ENCODE results near the gene CD8A. TPM values are rescaled to one million over a fixed set of nuclear protein-coding genes. Genes with fewer than 3 reads are reported as not detected.

The CD8A gene
- total RNA-seq, 4 donors from 2014 or later: 0.83 to 5.5 (median 1.1) TPM

GRCh38 chr2:86785456-86785855 lies 5.3 kb downstream of the CD8A start:
- intact Hi-C loops (cut with DNase I): no loop called here
- Histone ChIP-seq H3K27ac (replicated peaks in 1 of 4) (no peak overlapping the region), H3K4me3 (no peak overlapping the region), H3K9me3 (no peaks in the 10 kb centered on the region), H3K4me1 (peaks cover 22 to 26% (median 23%) of the 10 kb centered on the region in 4 donors), H3K36me3 (no peaks in the 10 kb centered on the region), H3K27me3 (peaks cover 4 to 25% (median 21%) of the 10 kb centered on the region in 4 donors)
- no peak for TF ChIP-seq EP300 (IDR thresholded peaks at IDR 0.05)
- TF ChIP-seq POLR2AphosphoS5 (IDR thresholded peaks at IDR 0.05): no peak
- TF ChIP-seq CTCF (IDR thresholded peaks at IDR 0.05): no peak
- no peak for TF ChIP-seq POLR2A (IDR thresholded peaks at IDR 0.05; ENCODE audit: low read depth)
- no peak for DNase-seq (ENCODE audit: extremely low spot score)
- 98% methylated on average over 9 of the region's 9 CpGs for WGBS

- no peak overlapping the region for H3K4me3 ChIP-seq
- H3K27ac ChIP-seq (replicated peaks in 1 of 4): no peak overlapping the region
- H3K27me3 ChIP-seq: peaks cover 0 to 8% (median 5%) of the 10 kb centered on the region in 4 donors
- intact Hi-C loops (cut with DNase I): no loop called here
- WGBS: 87% methylated on average over 8 of the region's 8 CpGs
- no peaks in the 10 kb centered on the region for H3K36me3 ChIP-seq
- H3K9me3 ChIP-seq: no peaks in the 10 kb centered on the region
- peaks cover 5 to 9% (median 6%) of the 10 kb centered on the region in 4 donors for H3K4me1 ChIP-seq
- TF ChIP-seq CTCF (IDR thresholded peaks at IDR 0.05): no peak
- no peak for TF ChIP-seq EP300 (IDR thresholded peaks at IDR 0.05)
- no peak for DNase-seq (ENCODE audit: extremely low spot score)
These were observed 6.9 kb downstream of the CD8A start for GRCh38 chr2:86783615-86784339.

- intact Hi-C loops (cut with DNase I): no loop called here
- WGBS: 94% methylated on average over 7 of the region's 7 CpGs
These were observed 8.0 kb downstream of the CD8A start for GRCh38 chr2:86782748-86783147.

GRCh38 chr2:86781363-86781762 lies 9.3 kb downstream of the CD8A start:
- WGBS: 80% methylated on average over 9 of the region's 9 CpGs
- intact Hi-C loops (cut with DNase I): no loop called here
- peaks cover 0 to 2% (median 0%) of the 10 kb centered on the region in 4 donors for H3K36me3 ChIP-seq
- H3K27ac ChIP-seq (replicated peaks in 1 of 4): no peak overlapping the region
- H3K4me1 ChIP-seq: no peaks in the 10 kb centered on the region
- DNase-seq (ENCODE audit: extremely low spot score): no peak
- H3K27me3 ChIP-seq: no peaks in the 10 kb centered on the region
- H3K9me3 ChIP-seq: no peaks in the 10 kb centered on the region
- no peak overlapping the region for H3K4me3 ChIP-seq
- TF ChIP-seq POLR2A (IDR thresholded peaks at IDR 0.05; ENCODE audit: low read depth) (no peak), EP300 (IDR thresholded peaks at IDR 0.05) (no peak), POLR2AphosphoS5 (IDR thresholded peaks at IDR 0.05) (no peak), CTCF (IDR thresholded peaks at IDR 0.05) (no peak)

More at GRCh38 chr2:86782748-86783147, 8.0 kb downstream of the CD8A start:
- H3K9me3 ChIP-seq: no peaks in the 10 kb centered on the region
- DNase-seq (ENCODE audit: extremely low spot score): no peak
- no peaks in the 10 kb centered on the region for H3K4me1 ChIP-seq
- no peaks in the 10 kb centered on the region for H3K36me3 ChIP-seq
- H3K4me3 ChIP-seq: no peak overlapping the region
- TF ChIP-seq EP300 (IDR thresholded peaks at IDR 0.05) (no peak), CTCF (IDR thresholded peaks at IDR 0.05) (no peak), POLR2AphosphoS5 (IDR thresholded peaks at IDR 0.05) (no peak), POLR2A (IDR thresholded peaks at IDR 0.05; ENCODE audit: low read depth) (no peak)
- H3K27ac ChIP-seq (replicated peaks in 1 of 4): no peak overlapping the region
- no peaks in the 10 kb centered on the region for H3K27me3 ChIP-seq

GRCh38 chr2:86779971-86780370 lies 10.7 kb downstream of the CD8A start:
- Histone ChIP-seq H3K27me3 (no peaks in the 10 kb centered on the region), H3K4me3 (no peak overlapping the region), H3K27ac (replicated peaks in 1 of 4) (no peak overlapping the region), H3K4me1 (no peaks in the 10 kb centered on the region), H3K36me3 (peaks cover 6 to 16% (median 9%) of the 10 kb centered on the region in 4 donors), H3K9me3 (no peaks in the 10 kb centered on the region)
- TF ChIP-seq POLR2AphosphoS5 (IDR thresholded peaks at IDR 0.05) (no peak), EP300 (IDR thresholded peaks at IDR 0.05) (no peak), CTCF (IDR thresholded peaks at IDR 0.05) (no peak), POLR2A (IDR thresholded peaks at IDR 0.05; ENCODE audit: low read depth) (no peak)
- intact Hi-C loops (cut with DNase I): no loop called here
- 68% methylated on average over 3 of the region's 3 CpGs for WGBS
- DNase-seq (ENCODE audit: extremely low spot score): no peak

All from esophagus muscularis mucosa (tissue), 4 donors.